H9 (cell line): Measurements from ENCODE around the gene PRR12. TPM values are rescaled to one million over a fixed set of nuclear protein-coding genes. Genes with fewer than 3 reads are reported as not detected.
A peak's percentile ranks its signal among the peaks of the same experiment; 100 is the strongest.

Experiments
- DNase-seq: peaks from one replicate; pipeline ENCODE4 v3.0.0-alpha.2; 2017
- H2AFZ ChIP-seq: one replicate; pipeline ENCODE4 v1.6.1; 2013; ENCODE audit warnings: mild to moderate bottlenecking, low read length, control low read depth, moderate library complexity
- H2AK5ac ChIP-seq: 2 replicates; pipeline ENCODE4 v1.6.1; 2013; ENCODE audit warnings: low read length, control low read depth, mixed read lengths; ENCODE audit not compliant: insufficient read length
- H2BK120ac ChIP-seq: one replicate; pipeline ENCODE4 v1.6.1; 2013; ENCODE audit warnings: low read depth, mild to moderate bottlenecking, low read length, control low read depth, inconsistent platforms; ENCODE audit not compliant: poor library complexity, severe bottlenecking
- H2BK12ac ChIP-seq: 2 replicates; pipeline ENCODE4 v1.6.1; 2013; ENCODE audit warnings: low read length, control low read depth, mixed read lengths, low read depth; ENCODE audit not compliant: insufficient read length
- H2BK15ac ChIP-seq: 2 replicates; pipeline ENCODE4 v1.6.1; 2013; ENCODE audit warnings: low read depth, low read length, control low read depth
- H2BK20ac ChIP-seq: one replicate; pipeline ENCODE4 v1.6.1; 2013; ENCODE audit warnings: low read depth, mild to moderate bottlenecking, low read length, control low read depth, inconsistent platforms; ENCODE audit not compliant: poor library complexity, severe bottlenecking
- H2BK5ac ChIP-seq: 2 replicates; pipeline ENCODE4 v1.6.1; 2013; ENCODE audit warnings: low read length, control low read depth, mixed read lengths; ENCODE audit not compliant: insufficient read length
- H3K14ac ChIP-seq: 2 replicates; pipeline ENCODE4 v1.6.1; 2013; ENCODE audit warnings: low read length, control low read depth; ENCODE audit not compliant: insufficient read depth
- H3K18ac ChIP-seq: 2 replicates; pipeline ENCODE4 v1.6.1; 2013; ENCODE audit warnings: low read depth, mild to moderate bottlenecking, mixed read lengths, low read length, control low read depth; ENCODE audit not compliant: insufficient read length
- H3K23ac ChIP-seq: 2 replicates; pipeline ENCODE4 v1.6.1; 2013; ENCODE audit warnings: low read length, control low read depth, mixed read lengths, low read depth; ENCODE audit not compliant: insufficient read length
- H3K23me2 ChIP-seq: 2 replicates; pipeline ENCODE4 v1.6.1; 2013; ENCODE audit warnings: low read depth, mild to moderate bottlenecking, mixed read lengths, low read length, control low read depth; ENCODE audit not compliant: insufficient read length, poor library complexity, severe bottlenecking
- H3K27ac ChIP-seq: 2 replicates; pipeline ENCODE4 v1.5.1; 2013; ENCODE audit warnings: low read length, control low read depth, mixed read lengths, low read depth; ENCODE audit not compliant: insufficient read length
- H3K27me3 ChIP-seq: 2 replicates; pipeline ENCODE4 v1.6.1; 2013; ENCODE audit warnings: low read length, control low read depth, inconsistent platforms; ENCODE audit not compliant: insufficient read depth
- H3K4ac ChIP-seq: 2 replicates; pipeline ENCODE4 v1.6.1; 2013; ENCODE audit warnings: low read depth, mild to moderate bottlenecking, control low read depth, inconsistent platforms, low read length, moderate library complexity
- H3K4me1 ChIP-seq: 2 replicates; pipeline ENCODE4 v1.6.1; 2013; ENCODE audit warnings: low read length, control low read depth, inconsistent platforms; ENCODE audit not compliant: insufficient read depth
- H3K4me2 ChIP-seq: 2 replicates; pipeline ENCODE4 v1.6.1; 2013; ENCODE audit warnings: low read length, control low read depth, mixed read lengths; ENCODE audit not compliant: insufficient read length, insufficient read depth
- H3K56ac ChIP-seq: 2 replicates; pipeline ENCODE4 v1.6.1; 2013; ENCODE audit warnings: low read depth, mild to moderate bottlenecking, mixed read lengths, low read length, control low read depth; ENCODE audit not compliant: insufficient read length
- H3K79me1 ChIP-seq: 2 replicates; pipeline ENCODE4 v1.6.1; 2013; ENCODE audit warnings: low read depth, mild to moderate bottlenecking, moderate library complexity, low read length, control low read depth, inconsistent platforms; ENCODE audit not compliant: insufficient read depth, poor library complexity, severe bottlenecking
- H3K79me2 ChIP-seq: 2 replicates; pipeline ENCODE4 v1.6.1; 2013; ENCODE audit warnings: low read length, control low read depth, inconsistent platforms; ENCODE audit not compliant: insufficient read depth
- H3K9ac ChIP-seq: 2 replicates; pipeline ENCODE4 v1.6.1; 2013; ENCODE audit warnings: low read length, control low read depth, mixed read lengths; ENCODE audit not compliant: insufficient read length; ENCODE audit errors: extremely low read depth
- H3K9me3 ChIP-seq: one replicate; pipeline ENCODE4 v1.6.1; 2013; ENCODE audit warnings: low read depth, low read length, inconsistent platforms; ENCODE audit not compliant: control insufficient read depth
- H3T11ph ChIP-seq: one replicate; pipeline ENCODE4 v1.6.1; 2013; ENCODE audit warnings: mild to moderate bottlenecking, low read length, control low read depth, inconsistent platforms
- H4K20me1 ChIP-seq: one replicate; pipeline ENCODE4 v1.6.1; 2013; ENCODE audit not compliant: control insufficient read depth, insufficient read length, insufficient read depth
- H4K5ac ChIP-seq: 2 replicates; pipeline ENCODE4 v1.6.1; 2013; ENCODE audit warnings: low read depth, mild to moderate bottlenecking, mixed read lengths, low read length, control low read depth; ENCODE audit not compliant: insufficient read length
- H4K8ac ChIP-seq: replicated peaks from 2 replicates; pipeline ENCODE4 v1.6.1; 2013; ENCODE audit warnings: low read length, control low read depth, mixed read lengths, low read depth; ENCODE audit not compliant: insufficient read length
- H4K91ac ChIP-seq: 2 replicates; pipeline ENCODE4 v1.6.1; 2013; ENCODE audit warnings: low read depth, mild to moderate bottlenecking, moderate library complexity, mixed read lengths, low read length, control low read depth; ENCODE audit not compliant: insufficient read length
- H3K27ac Mint-ChIP-seq, 3 experiments: 2 replicates in 2 of 3; 3 replicates in 1 of 3; pipeline ENCODE4 v1.8.0; 2020 to 2021; ENCODE audit warnings: mixed read lengths in 3 of 3, mild to moderate bottlenecking in 1 of 3, moderate library complexity in 1 of 3
- H3K27me3 Mint-ChIP-seq: 2 replicates; pipeline ENCODE4 v1.8.0; 2021; ENCODE audit warnings: low read depth, mild to moderate bottlenecking, moderate library complexity, mixed read lengths
- H3K36me3 Mint-ChIP-seq, 3 experiments: 2 replicates in 2 of 3; 3 replicates in 1 of 3; pipeline ENCODE4 v1.8.0; 2020 to 2021; ENCODE audit warnings: low read depth in 3 of 3, mixed read lengths in 3 of 3; ENCODE audit not compliant: insufficient read depth in 1 of 3
- H3K4me1 Mint-ChIP-seq, 2 experiments: 2 replicates each; pipeline ENCODE4 v1.8.0; 2020; ENCODE audit warnings: mixed read lengths in 2 of 2
- H3K4me3 Mint-ChIP-seq, 2 experiments: 2 replicates in 1 of 2; 3 replicates in 1 of 2; pipeline ENCODE4 v1.8.0; 2020 to 2021; ENCODE audit warnings: mild to moderate bottlenecking in 2 of 2, mixed read lengths in 2 of 2, moderate library complexity in 1 of 2
- H3K9me3 Mint-ChIP-seq, 2 experiments: 2 replicates in 1 of 2; 3 replicates in 1 of 2; pipeline ENCODE4 v1.8.0; 2020; ENCODE audit warnings: mild to moderate bottlenecking in 2 of 2, mixed read lengths in 2 of 2, moderate library complexity in 1 of 2
- WGBS: extraction: QIAGEN DNeasy Blood & Tissue Kit; methylation state at CpG from one replicate; pipeline ENCODE4 v1.1.7; 2013; ENCODE audit warnings: missing lambda C conversion rate, low lambda C conversion rate, mixed read lengths; ENCODE audit not compliant: insufficient read length; ENCODE audit errors: extremely low coverage; 5-methylcytosine and 5-hydroxymethylcytosine counted together
- total RNA-seq: library from RNA; stranded (reverse); gene quantifications from 2 replicates; pipeline ENCODE4 v1.2.1, GENCODE V29; 2021
- TF ChIP-seq, protein P1 (sequence below): fragments of 200-600 bp; sonication (generic); conservative IDR thresholded peaks from 3 replicates; pipeline ENCODE4 v1.8.0; 2021; ENCODE audit warnings: antibody characterized with exemption, mild to moderate bottlenecking

Gene PRR12
- total RNA-seq, 1 experiment from 2014 or later, result 65.9 TPM

DNA sequence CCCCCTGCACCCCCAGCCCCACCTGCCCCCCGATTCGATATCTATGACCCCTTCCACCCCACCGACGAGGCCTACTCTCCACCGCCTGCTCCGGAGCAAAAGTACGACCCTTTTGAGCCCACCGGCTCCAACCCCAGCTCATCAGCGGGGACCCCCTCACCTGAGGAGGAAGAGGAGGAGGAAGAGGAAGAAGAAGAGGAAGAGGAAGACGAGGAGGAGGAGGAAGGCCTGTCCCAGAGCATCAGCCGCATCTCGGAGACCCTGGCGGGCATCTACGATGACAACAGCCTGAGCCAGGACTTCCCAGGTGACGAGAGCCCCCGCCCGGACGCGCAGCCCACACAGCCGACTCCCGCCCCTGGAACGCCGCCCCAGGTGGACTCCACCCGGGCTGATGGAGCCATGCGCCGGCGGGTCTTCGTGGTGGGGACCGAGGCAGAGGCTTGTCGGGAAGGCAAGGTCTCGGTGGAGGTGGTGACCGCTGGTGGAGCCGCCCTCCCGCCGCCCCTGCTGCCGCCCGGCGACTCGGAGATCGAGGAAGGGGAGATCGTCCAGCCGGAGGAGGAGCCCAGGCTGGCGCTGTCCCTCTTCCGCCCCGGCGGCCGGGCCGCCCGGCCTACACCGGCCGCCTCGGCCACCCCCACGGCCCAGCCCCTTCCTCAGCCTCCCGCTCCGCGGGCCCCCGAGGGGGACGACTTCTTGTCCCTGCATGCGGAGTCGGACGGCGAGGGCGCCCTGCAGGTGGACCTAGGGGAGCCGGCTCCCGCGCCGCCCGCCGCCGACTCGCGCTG lies 60.2 kb downstream of the PRR12 start:
- no CpG with 5 or more reads among the region's 72 CpGs for WGBS
- no peak overlapping the region for H3K56ac ChIP-seq
- no peak overlapping the region for H2BK20ac ChIP-seq
- H3K4me1 ChIP-seq, result no peaks in the 10 kb centered on the region
- H2AK5ac ChIP-seq, result no peak overlapping the region
- H4K8ac ChIP-seq, result no peak overlapping the region
- no peak overlapping the region for H2AFZ ChIP-seq
- H3K23ac ChIP-seq, result no peak overlapping the region
- H3K27ac ChIP-seq, result no peak overlapping the region
- H3K4me3 Mint-ChIP-seq, result no peak overlapping the region
- peaks cover 2% of the 10 kb centered on the region for H3K23me2 ChIP-seq
- no peaks in the 10 kb centered on the region for H4K20me1 ChIP-seq
- no peaks in the 10 kb centered on the region for H3K27me3 ChIP-seq
- no peak overlapping the region for H2BK12ac ChIP-seq
- no peak overlapping the region for H3K4me2 ChIP-seq
- H3K9ac ChIP-seq, result no peak overlapping the region
- no peak overlapping the region for H2BK120ac ChIP-seq
- H3K18ac ChIP-seq, result no peak overlapping the region
- H3K27me3 Mint-ChIP-seq, result no peaks in the 10 kb centered on the region
- no peaks in the 10 kb centered on the region for H3K79me1 ChIP-seq
- H4K5ac ChIP-seq, result no peak overlapping the region
- H2BK15ac ChIP-seq, result no peak overlapping the region
- no peaks in the 10 kb centered on the region; a peak in 1 of 5 replicates for H3K9me3 Mint-ChIP-seq
- H3K4ac ChIP-seq, result no peak overlapping the region
- H3K14ac ChIP-seq, result no peak overlapping the region
- no peaks in the 10 kb centered on the region for H3K79me2 ChIP-seq
- TF ChIP-seq, protein P1, sequence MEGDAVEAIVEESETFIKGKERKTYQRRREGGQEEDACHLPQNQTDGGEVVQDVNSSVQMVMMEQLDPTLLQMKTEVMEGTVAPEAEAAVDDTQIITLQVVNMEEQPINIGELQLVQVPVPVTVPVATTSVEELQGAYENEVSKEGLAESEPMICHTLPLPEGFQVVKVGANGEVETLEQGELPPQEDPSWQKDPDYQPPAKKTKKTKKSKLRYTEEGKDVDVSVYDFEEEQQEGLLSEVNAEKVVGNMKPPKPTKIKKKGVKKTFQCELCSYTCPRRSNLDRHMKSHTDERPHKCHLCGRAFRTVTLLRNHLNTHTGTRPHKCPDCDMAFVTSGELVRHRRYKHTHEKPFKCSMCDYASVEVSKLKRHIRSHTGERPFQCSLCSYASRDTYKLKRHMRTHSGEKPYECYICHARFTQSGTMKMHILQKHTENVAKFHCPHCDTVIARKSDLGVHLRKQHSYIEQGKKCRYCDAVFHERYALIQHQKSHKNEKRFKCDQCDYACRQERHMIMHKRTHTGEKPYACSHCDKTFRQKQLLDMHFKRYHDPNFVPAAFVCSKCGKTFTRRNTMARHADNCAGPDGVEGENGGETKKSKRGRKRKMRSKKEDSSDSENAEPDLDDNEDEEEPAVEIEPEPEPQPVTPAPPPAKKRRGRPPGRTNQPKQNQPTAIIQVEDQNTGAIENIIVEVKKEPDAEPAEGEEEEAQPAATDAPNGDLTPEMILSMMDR, result no peak
- peaks cover 27 to 76% (median 68%) of the 10 kb centered on the region in 3 experiments for H3K36me3 Mint-ChIP-seq
- no peak overlapping the region for H2BK5ac ChIP-seq
- H3K9me3 ChIP-seq, result no peaks in the 10 kb centered on the region
- peaks cover 4 to 6% of the 10 kb centered on the region in 2 experiments; a peak in 3 of 4 replicates for H3K4me1 Mint-ChIP-seq
- H4K91ac ChIP-seq, result no peak overlapping the region
- no peak for DNase-seq
- peak overlapping the region in 1 of 3 experiments; percentile 27; a peak in 1 of 7 replicates for H3K27ac Mint-ChIP-seq
- no peak overlapping the region for H3T11ph ChIP-seq
